ENCODE data around the gene NTN3. TPM values are rescaled to one million over a fixed set of nuclear protein-coding genes. Genes with fewer than 3 reads are reported as not detected.

NTN3 gene
- total and polyA plus RNA-seq, 2 of the 8 experiments (the other 6 are each of a cell fraction or from before 2014, with no cell fraction given), result 0.30 to 0.34 TPM

- no peak for TF ChIP-seq CHD7 (IDR thresholded peaks at IDR 0.05; ENCODE audit: insufficient replicate concordance, low read length)
- TF ChIP-seq HDAC6 (IDR thresholded peaks at IDR 0.05; ENCODE audit: low read depth, low read length), result no peak
- TF ChIP-seq RNF2 (IDR thresholded peaks at IDR 0.05; ENCODE audit: borderline replicate concordance, low read depth, low read length, missing control alignments, poor library complexity, severe bottlenecking), result no peak
- TF ChIP-seq ZNF274 (IDR thresholded peaks at IDR 0.05; ENCODE audit: borderline replicate concordance, extremely low read depth, low read length), result no peak
- TF ChIP-seq CTCF (IDR thresholded peaks at IDR 0.05; ENCODE audit: control extremely low read depth in 1 of 3, insufficient read depth in 1 of 3, low read depth in 1 of 3, low read length in 3 of 3), result no peak
- TF ChIP-seq CBX5 (IDR thresholded peaks at IDR 0.05; ENCODE audit: low read depth, low read length), result no peak
- TF ChIP-seq POLR2AphosphoS5 (IDR thresholded peaks at IDR 0.05; ENCODE audit: low read depth, low read length), result no peak
Observed at GRCh38 chr16:2427526-2427925, 43.6 kb upstream of the NTN3 start (continued).
